Measurements from ENCODE around the gene SEMA6A. TPM values are rescaled to one million over a fixed set of nuclear protein-coding genes. Genes with fewer than 3 reads are reported as not detected.

The SEMA6A gene
- total RNA-seq, 1 experiment from 2014 or later, result 53.3 TPM

DNA sequence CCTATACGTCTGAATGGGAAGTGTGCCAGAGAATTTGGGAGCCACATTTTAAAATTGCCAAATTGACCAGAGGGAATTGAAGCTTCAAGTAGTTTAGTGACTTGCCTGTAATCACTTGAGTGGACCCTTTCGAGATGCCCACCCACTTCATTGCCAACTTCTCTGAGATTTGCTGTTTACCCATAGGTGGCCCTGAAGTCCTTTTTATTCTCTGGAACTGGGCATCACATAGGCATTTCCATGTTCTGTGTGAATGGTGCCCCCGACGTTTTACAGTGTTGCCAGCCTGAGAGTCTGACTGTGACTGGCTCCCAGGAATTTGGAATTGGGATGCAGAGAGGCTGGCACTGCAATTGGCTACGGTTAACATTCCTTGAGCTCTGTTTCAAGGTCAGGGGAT is 158.6 kb downstream of the SEMA6A start:
- no TSS peak for BruUV-seq (replicated peaks)
- H3K36me3 Mint-ChIP-seq (ENCODE audit: insufficient read depth, unreplicated experiment), result no peaks in the 10 kb centered on the region
- no peak overlapping the region for H3K27ac Mint-ChIP-seq (ENCODE audit: unreplicated experiment)
- intact Hi-C loops (cut with micrococcal nuclease; ENCODE audit: unreplicated experiment), result no loop called here
- CTCF ChIA-PET, result no interaction called here
- no peak for DNase-seq
- TF ChIP-seq, protein P1, sequence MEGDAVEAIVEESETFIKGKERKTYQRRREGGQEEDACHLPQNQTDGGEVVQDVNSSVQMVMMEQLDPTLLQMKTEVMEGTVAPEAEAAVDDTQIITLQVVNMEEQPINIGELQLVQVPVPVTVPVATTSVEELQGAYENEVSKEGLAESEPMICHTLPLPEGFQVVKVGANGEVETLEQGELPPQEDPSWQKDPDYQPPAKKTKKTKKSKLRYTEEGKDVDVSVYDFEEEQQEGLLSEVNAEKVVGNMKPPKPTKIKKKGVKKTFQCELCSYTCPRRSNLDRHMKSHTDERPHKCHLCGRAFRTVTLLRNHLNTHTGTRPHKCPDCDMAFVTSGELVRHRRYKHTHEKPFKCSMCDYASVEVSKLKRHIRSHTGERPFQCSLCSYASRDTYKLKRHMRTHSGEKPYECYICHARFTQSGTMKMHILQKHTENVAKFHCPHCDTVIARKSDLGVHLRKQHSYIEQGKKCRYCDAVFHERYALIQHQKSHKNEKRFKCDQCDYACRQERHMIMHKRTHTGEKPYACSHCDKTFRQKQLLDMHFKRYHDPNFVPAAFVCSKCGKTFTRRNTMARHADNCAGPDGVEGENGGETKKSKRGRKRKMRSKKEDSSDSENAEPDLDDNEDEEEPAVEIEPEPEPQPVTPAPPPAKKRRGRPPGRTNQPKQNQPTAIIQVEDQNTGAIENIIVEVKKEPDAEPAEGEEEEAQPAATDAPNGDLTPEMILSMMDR (IDR thresholded peaks at IDR 0.05; ENCODE audit: unreplicated experiment), result no peak
- no peaks in the 10 kb centered on the region for H3K27me3 Mint-ChIP-seq (ENCODE audit: unreplicated experiment)
- H3K4me1 Mint-ChIP-seq (ENCODE audit: low read depth, unreplicated experiment), result no peaks in the 10 kb centered on the region
- no peaks in the 10 kb centered on the region for H3K9me3 Mint-ChIP-seq (ENCODE audit: low read depth, unreplicated experiment)
- H3K4me3 Mint-ChIP-seq (ENCODE audit: low read depth, unreplicated experiment), result no peak overlapping the region

GRCh38 chr5:116415182-116415581 is 159.4 kb downstream of the SEMA6A start:
- DNase-seq, result no peak
- H3K9me3 Mint-ChIP-seq (ENCODE audit: low read depth, unreplicated experiment), result no peaks in the 10 kb centered on the region
- no peaks in the 10 kb centered on the region for H3K4me1 Mint-ChIP-seq (ENCODE audit: low read depth, unreplicated experiment)
- intact Hi-C loops (cut with micrococcal nuclease; ENCODE audit: unreplicated experiment), result no loop called here
- H3K36me3 Mint-ChIP-seq (ENCODE audit: insufficient read depth, unreplicated experiment), result no peaks in the 10 kb centered on the region
- H3K4me3 Mint-ChIP-seq (ENCODE audit: low read depth, unreplicated experiment), result no peak overlapping the region
- CTCF ChIA-PET, result no interaction called here
- H3K27me3 Mint-ChIP-seq (ENCODE audit: unreplicated experiment), result no peaks in the 10 kb centered on the region
- TF ChIP-seq, protein P1 (IDR thresholded peaks at IDR 0.05; ENCODE audit: unreplicated experiment), result no peak
- no TSS peak for BruUV-seq (replicated peaks)
- H3K27ac Mint-ChIP-seq (ENCODE audit: unreplicated experiment), result no peak overlapping the region

DNA sequence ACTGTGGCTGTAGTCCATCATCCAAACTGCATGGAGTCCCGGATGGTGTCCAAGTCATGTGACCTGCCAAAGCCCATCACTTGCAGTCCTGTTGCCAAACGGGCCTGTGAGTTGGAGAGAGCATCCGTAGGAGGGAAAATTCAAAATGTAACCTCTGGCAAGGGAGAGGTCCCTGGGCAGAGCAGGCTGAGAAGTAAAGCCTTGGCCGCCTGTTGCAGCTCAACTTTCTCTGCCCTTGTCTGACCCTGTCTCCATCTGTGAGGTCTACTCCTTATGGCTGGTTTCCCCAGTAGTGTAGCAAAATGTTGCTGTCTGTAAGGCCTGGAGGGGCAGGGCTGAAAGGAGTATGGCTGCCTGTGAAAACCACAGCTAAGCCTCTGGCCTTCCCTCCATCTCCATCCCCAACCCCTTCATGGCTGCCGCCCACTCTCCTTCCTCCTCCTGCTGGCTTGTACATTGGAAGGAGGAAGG is 163.5 kb downstream of the SEMA6A start:
- TF ChIP-seq, protein P1 (IDR thresholded peaks at IDR 0.05; ENCODE audit: unreplicated experiment), result no peak
- intact Hi-C loops (cut with micrococcal nuclease; ENCODE audit: unreplicated experiment), result no loop called here
- no peak for DNase-seq
- CTCF ChIA-PET, result no interaction called here
- H3K27ac Mint-ChIP-seq (ENCODE audit: unreplicated experiment), result no peak overlapping the region
- H3K27me3 Mint-ChIP-seq (ENCODE audit: unreplicated experiment), result no peaks in the 10 kb centered on the region
- H3K4me3 Mint-ChIP-seq (ENCODE audit: low read depth, unreplicated experiment), result no peak overlapping the region
- H3K36me3 Mint-ChIP-seq (ENCODE audit: insufficient read depth, unreplicated experiment), result no peaks in the 10 kb centered on the region
- no peaks in the 10 kb centered on the region for H3K4me1 Mint-ChIP-seq (ENCODE audit: low read depth, unreplicated experiment)
- BruUV-seq (replicated peaks), result no TSS peak
- no peaks in the 10 kb centered on the region for H3K9me3 Mint-ChIP-seq (ENCODE audit: low read depth, unreplicated experiment)

GRCh38 chr5:116410336-116410890 is 164.2 kb downstream of the SEMA6A start:
- Mint-ChIP-seq H3K36me3 (ENCODE audit: insufficient read depth, unreplicated experiment) (no peaks in the 10 kb centered on the region), H3K27me3 (ENCODE audit: unreplicated experiment) (no peaks in the 10 kb centered on the region), H3K4me1 (ENCODE audit: low read depth, unreplicated experiment) (peaks cover 3% of the 10 kb centered on the region), H3K9me3 (ENCODE audit: low read depth, unreplicated experiment) (no peaks in the 10 kb centered on the region), H3K4me3 (ENCODE audit: low read depth, unreplicated experiment) (no peak overlapping the region), H3K27ac (ENCODE audit: unreplicated experiment) (no peak overlapping the region)
- TF ChIP-seq, protein P1 (IDR thresholded peaks at IDR 0.05; ENCODE audit: unreplicated experiment), result no peak
- DNase-seq, result no peak
- no TSS peak for BruUV-seq (replicated peaks)
- CTCF ChIA-PET, result no interaction called here
- intact Hi-C loops (cut with micrococcal nuclease; ENCODE audit: unreplicated experiment), result no loop called here
